A673 (cell line): ENCODE measurements around the gene PIK3R1.

Experiments used
- EZH2 ChIP-seq: fragments of 200-600 bp; sonication (generic); IDR thresholded peaks from 2 replicates; pipeline ENCODE4 v1.6.1; 2017; ENCODE audit warnings: borderline replicate concordance, low read depth, mild to moderate bottlenecking, mixed read lengths, antibody characterized with exemption, low read length; ENCODE audit not compliant: poor library complexity, severe bottlenecking
- TF ChIP-seq, protein P1 (sequence below): fragments of 300-800, 200-600 bp; sonication (generic); conservative IDR thresholded peaks from 2 replicates; pipeline ENCODE4 v1.5.1; 2017; ENCODE audit warnings: low read depth, mild to moderate bottlenecking, antibody characterized with exemption, low read length, moderate library complexity, mixed read lengths

DNA sequence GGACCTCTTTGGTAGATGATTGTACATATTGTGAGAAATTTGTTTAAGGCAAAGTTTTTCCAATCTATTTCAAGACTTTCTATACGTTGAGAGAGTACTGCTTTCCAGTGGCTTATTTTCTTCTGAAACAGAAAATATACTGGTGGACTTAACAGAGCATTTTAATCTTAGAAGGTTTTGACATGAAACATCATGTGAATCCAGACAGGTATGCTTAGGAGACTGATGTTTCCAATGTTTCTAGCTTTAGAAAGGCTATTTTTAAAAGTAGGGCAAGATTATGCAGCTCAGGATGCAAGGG, 71.0 kb downstream of the PIK3R1 start:
- TF ChIP-seq, protein P1, sequence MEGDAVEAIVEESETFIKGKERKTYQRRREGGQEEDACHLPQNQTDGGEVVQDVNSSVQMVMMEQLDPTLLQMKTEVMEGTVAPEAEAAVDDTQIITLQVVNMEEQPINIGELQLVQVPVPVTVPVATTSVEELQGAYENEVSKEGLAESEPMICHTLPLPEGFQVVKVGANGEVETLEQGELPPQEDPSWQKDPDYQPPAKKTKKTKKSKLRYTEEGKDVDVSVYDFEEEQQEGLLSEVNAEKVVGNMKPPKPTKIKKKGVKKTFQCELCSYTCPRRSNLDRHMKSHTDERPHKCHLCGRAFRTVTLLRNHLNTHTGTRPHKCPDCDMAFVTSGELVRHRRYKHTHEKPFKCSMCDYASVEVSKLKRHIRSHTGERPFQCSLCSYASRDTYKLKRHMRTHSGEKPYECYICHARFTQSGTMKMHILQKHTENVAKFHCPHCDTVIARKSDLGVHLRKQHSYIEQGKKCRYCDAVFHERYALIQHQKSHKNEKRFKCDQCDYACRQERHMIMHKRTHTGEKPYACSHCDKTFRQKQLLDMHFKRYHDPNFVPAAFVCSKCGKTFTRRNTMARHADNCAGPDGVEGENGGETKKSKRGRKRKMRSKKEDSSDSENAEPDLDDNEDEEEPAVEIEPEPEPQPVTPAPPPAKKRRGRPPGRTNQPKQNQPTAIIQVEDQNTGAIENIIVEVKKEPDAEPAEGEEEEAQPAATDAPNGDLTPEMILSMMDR = no peak
- TF ChIP-seq EZH2 = no peak
